ENCODE measurements around the gene SAG.

GRCh38 chr2:233314180-233314925, 6.7 kb downstream of the SAG start:
- no peak for TF ChIP-seq CTCF (IDR thresholded peaks at IDR 0.05)
- TF ChIP-seq POLR2AphosphoS5 (IDR thresholded peaks at IDR 0.05; ENCODE audit: low read depth, low read length): no peak
- TF ChIP-seq REST (IDR thresholded peaks at IDR 0.05; ENCODE audit: insufficient read depth in 1 of 2, low read depth in 2 of 2, low read length in 1 of 2): no peak

Data from Panc1 (cell line).